Amygdala (tissue), 56 donors: ENCODE data around the gene F8A2.
"Not testable (repeated sequence)": the region's sequence is repeated elsewhere in the genome, so short reads cannot be mapped to it uniquely, and the experiment has no call there.

ENCODE experiments used
- DNase-seq, 56 donors: peaks; one replicate each; lab custom pipeline; 2025; lab: John Stamatoyannopoulos, UW

F8A2 gene

DNA sequence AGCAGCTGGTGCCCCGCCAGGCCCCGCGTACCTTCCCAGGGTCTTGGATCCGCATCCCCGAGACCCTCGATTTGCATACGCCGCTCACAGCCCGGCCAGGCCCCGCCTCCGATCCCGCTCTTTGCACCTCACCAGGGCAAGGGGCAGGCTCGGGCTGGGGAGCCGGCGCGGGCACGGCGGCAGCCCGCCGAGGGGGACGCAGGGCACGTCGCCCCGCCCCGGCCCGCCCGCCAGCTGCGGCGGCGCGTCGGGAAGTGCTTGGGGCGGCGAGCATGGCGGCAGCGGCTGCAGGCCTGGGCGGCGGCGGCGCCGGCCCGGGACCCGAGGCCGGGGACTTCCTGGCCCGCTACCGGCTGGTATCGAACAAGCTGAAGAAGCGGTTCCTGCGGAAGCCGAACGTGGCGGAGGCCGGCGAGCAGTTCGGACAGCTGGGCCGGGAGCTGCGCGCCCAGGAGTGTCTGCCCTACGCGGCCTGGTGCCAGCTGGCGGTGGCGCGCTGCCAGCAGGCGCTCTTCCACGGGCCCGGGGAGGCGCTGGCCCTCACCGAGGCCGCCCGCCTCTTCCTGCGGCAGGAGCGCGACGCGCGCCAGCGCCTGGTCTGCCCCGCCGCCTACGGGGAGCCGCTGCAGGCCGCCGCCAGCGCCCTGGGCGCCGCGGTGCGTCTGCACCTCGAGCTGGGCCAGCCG is at the start of gene F8A2:
TSS of gene F8A2 (plus strand) at position 253 of the 686 bp plus-strand sequence. CDS start at position 273, 20 bp downstream.
- not testable (repeated sequence) for DNase-seq

- DNase-seq, result no peak
Measured at GRCh38 chrX:155333544-155334100, 48.3 kb upstream of the F8A2 start.

GRCh38 chrX:155334486-155335336 is 47.2 kb upstream of the F8A2 start, which contains the start of gene CLIC2:
Gene CLIC2 (minus strand): TSS chrX:155334614. CDS start chrX:155334427, 187 bp downstream.
- no peak for DNase-seq

DNA sequence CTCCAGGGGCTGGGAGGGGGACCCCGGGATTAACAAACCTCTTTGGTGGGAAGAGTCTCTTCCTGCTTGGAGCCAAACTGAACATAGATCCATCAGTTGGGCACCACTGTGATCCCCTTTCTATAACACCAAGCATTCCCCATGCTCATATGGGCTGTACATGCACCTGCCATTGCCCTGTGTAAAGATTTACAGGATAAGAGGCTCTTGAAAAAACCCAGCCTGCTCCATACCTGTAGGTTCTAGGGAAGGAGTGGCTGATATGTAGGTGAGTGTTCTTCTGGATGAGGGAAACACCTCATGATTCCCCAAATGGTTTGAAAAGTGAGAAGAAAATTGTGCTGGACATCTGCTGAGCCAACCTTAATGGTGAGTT is 46.6 kb upstream of the F8A2 start:
- not testable (repeated sequence) for DNase-seq

DNA sequence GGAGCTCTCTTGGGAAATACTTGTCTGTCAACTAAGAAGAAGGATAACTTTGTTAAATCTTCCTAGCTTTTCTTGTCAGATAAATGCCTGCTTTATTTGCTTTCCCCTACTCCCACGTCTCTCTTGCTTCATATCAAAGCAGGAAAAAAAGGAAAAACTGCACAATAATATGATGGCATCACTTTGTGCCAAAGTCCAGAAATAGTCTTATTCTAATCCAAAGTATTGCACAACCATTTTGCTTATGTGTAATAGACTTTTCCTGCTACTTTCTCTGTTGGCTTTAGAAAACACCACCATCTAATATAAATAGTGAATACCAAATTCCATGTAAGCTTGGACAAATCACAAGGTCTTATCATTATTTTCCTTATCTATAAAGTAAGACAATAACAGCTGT is 36.2 kb upstream of the F8A2 start:
- DNase-seq, result not testable (repeated sequence)

GRCh38 chrX:155349448-155349847 is 32.4 kb upstream of the F8A2 start:
- DNase-seq, result not testable (repeated sequence)

GRCh38 chrX:155363712-155364111 is 18.2 kb upstream of the F8A2 start:
- not testable (repeated sequence) for DNase-seq

DNA sequence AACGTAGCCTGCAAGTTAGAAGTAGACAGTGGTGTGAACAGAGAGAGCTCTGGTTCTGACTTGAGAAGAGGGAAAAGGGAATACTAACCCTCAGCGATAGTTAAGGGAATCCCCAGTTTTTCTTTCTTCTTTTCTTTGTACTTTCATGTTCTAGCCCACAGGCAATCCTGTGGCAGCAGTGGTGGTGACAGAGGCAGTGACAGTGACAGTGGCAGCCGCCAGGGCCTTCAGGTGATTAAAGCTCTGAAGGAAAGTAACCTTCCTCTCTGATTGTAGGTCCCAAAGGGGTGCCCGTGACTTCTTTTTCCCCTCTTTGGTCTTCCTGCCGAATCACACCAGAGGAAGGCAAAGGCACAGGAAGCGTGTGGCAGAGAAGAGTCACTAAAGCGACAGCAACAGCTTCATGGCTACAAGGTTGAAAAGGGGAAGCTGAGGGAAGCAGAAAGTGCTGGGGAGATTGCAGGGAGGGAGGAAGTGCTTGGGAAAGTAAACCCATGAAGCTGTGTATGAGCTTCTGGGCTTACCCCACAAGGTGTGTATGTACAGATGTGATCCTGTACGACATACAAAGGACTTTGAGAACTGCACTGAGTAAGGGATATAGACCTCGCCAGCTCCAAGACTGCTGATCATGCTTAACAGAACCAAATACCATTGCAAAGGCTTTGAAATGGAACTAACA is 8.0 kb upstream of the F8A2 start:
- not testable (repeated sequence) for DNase-seq

- DNase-seq, result not testable (repeated sequence)
Measured at GRCh38 chrX:155379802-155380201, 2.1 kb upstream of the F8A2 start.

- not testable (repeated sequence) for DNase-seq
Measured at GRCh38 chrX:155382529-155382967, 653 bp downstream of the F8A2 start.

- DNase-seq, result no peak
Measured at GRCh38 chrX:155389634-155390033, 7.7 kb downstream of the F8A2 start.

- not testable (repeated sequence) for DNase-seq
Measured at GRCh38 chrX:155394747-155395276, 12.9 kb downstream of the F8A2 start.

GRCh38 chrX:155406429-155406828 is 24.5 kb downstream of the F8A2 start:
- DNase-seq, result no peak

DNA sequence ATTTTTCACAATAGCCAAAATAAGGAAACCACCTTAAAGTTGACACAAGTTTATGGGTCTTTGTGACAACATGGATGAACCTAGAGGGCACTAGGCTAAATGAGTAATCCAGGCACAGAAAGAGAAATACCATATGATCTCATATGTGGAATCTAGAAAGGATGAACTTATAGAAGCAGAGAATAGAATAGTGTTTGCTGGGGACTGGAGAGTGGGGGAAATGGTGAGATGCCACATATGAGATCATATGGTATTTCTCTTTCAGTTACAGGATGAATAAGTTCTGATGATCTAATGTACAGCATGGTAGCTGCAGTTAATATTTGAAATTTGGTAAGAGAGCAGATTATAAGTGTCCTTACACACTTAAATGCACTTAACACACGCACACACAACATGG is 35.9 kb downstream of the F8A2 start:
- no peak for DNase-seq
